Psoas muscle (tissue), 8 donors: ENCODE results near the gene KIAA1614. TPM values are rescaled to one million over a fixed set of nuclear protein-coding genes. Genes with fewer than 3 reads are reported as not detected.
A peak's percentile ranks its signal among the peaks of the same experiment; 100 is the strongest.

Experiments used
- ATAC-seq, 4 donors: fragments of 200-7000 bp; cut with Tn5 transposase; one replicate each; pipeline ENCODE4 v1.9.1; 2020; ENCODE audit warnings: moderate library complexity in 3 of 4, mild to moderate bottlenecking in 2 of 4
- DNase-seq, 2 donors: peaks; one replicate each; pipeline ENCODE4 v3.0.0-alpha.2; 2020
- H3K27ac ChIP-seq: fragments of 200-600 bp; one replicate; pipeline ENCODE4 v1.8.0; 2022
- H3K27me3 ChIP-seq, 3 donors: fragments of 200-600 bp in 1 of 3; one replicate each; pipeline versions ENCODE4 v1.6.1 to v1.8.0; 2013 to 2022; ENCODE audit warnings: low read length in 2 of 3, mild to moderate bottlenecking in 2 of 3, moderate library complexity in 1 of 3; ENCODE audit not compliant: insufficient read depth in 3 of 3
- H3K36me3 ChIP-seq, 2 donors: fragments of 200-600 bp in 1 of 2; one replicate each; pipeline versions ENCODE4 v1.6.1 to v1.8.0; 2013 to 2022; ENCODE audit warnings: low read depth in 1 of 2, mild to moderate bottlenecking in 1 of 2, moderate library complexity in 1 of 2; ENCODE audit not compliant: insufficient read depth in 1 of 2
- H3K4me1 ChIP-seq: fragments of 200-600 bp; one replicate; pipeline ENCODE4 v1.8.0; 2022
- H3K4me3 ChIP-seq: fragments of 200-600 bp; one replicate; pipeline ENCODE4 v1.8.0; 2022; ENCODE audit warnings: mild to moderate bottlenecking
- H3K9me3 ChIP-seq: fragments of 200-600 bp; one replicate; pipeline ENCODE4 v1.8.0; 2022
- WGBS, 3 donors: extraction: QIAGEN DNeasy Blood & Tissue Kit; methylation state at CpG; one replicate each; pipeline versions ENCODE4 v1.1.6 to v1.1.7; 2013; 5-methylcytosine and 5-hydroxymethylcytosine counted together
- intact Hi-C, 2 donors: fragments of 100-400 bp; cut with DNase I; formaldehyde crosslinking; loops; one replicate each; pipeline versions ENCODE4 v1.11.0 to v1.14.2; 2022
- polyA plus RNA-seq, 3 donors: library from polyadenylated mRNA; stranded (reverse); fragments of 200-250 nt; gene quantifications; one replicate each; pipeline ENCODE4 v1.2.3, GENCODE V29; 2013
- total RNA-seq, 4 donors: library from RNA; stranded (reverse); fragmentation: NEBNext Ultra II Directional in 2 of 4; extraction: Animal tissue kit (Norgen Biotek cat#: 25700) in 2 of 4; gene quantifications; one replicate each; pipeline versions ENCODE4 v1.2.1 to v1.2.4, GENCODE V29; 2021 to 2023
- TF ChIP-seq, protein P1 (sequence below): fragments of 200-600 bp; IDR thresholded peaks from one replicate; pipeline ENCODE4 v1.8.0; 2022; ENCODE audit warnings: antibody characterized with exemption
- donor health status: healthy with polysubstance abuse.
- donor health status: DM: no; HTN: no; CAD: no; lungs with moderate emphysema.
- donor health status: Bipolar disorder and iron deficiency.
- donor health status: healthy.
- donor health status: DM: yes; HTN: yes; CAD: no.
- donor health status: DM: no; HTN: no; CAD: no.
- donor health status: DM: no; HTN: no; CAD: no.
- donor health status: DM: yes; HTN: yes; CAD: no.

KIAA1614 gene
- total and polyA plus RNA-seq, 7 donors: 0.45 to 1.6 (median 0.88) TPM

DNA sequence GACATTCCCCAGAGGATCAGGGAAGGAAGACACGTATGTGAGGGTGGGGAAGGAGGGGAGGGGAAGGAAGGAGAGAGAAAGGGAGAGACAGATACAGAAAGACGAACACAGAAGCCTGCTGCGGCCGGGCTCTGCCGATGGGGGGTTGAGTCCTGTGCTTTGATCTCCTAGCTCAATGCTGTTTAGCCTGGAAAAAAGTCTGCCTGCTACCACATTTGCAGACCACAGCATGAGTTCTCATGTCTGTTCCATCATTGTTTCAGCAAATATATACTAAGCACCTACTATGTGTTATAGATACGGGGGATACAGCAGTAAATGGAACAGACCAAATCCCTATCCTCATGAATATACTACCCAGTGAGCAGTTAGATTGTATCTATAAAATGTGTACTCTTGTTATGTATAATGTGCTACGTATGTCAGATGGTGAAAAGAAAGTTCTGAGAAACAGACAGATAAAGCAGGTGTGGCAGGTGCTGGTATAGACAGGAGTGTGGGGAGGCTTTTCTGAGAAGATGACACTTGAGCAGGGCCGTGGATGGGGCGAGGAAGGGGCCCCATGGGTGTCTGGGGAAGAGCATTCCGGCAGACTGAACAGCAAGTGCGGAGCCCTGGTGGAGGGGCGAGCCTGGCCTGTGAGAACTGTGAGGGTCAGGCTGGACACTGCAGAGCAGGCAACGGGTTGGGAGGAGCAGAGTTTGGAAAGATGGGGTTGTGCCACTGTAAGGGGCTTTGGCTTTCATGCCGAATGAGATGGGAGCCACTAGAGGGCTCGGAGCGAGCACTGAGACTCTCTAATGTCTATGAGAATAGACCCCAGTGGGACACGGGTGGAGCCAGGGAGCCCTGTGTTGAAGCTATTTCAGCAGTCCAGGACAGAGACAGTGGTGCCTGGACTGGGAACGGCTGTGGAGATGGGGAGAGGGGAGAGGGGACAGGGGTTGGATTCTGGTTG is 34.1 kb downstream of the KIAA1614 start:
- intact Hi-C loops: no loop called here
- Histone ChIP-seq H3K9me3 (no peaks in the 10 kb centered on the region), H3K4me3 (no peak overlapping the region), H3K36me3 (peaks cover 0 to 21% of the 10 kb centered on the region in 2 donors), H3K27me3 (no peaks in the 10 kb centered on the region), H3K4me1 (peaks cover 7% of the 10 kb centered on the region), H3K27ac (no peak overlapping the region)
- 84 to 90% (median 88%) methylated on average over 18 of the region's 18 CpGs for WGBS, 3 donors
- no peak for ATAC-seq
- TF ChIP-seq, protein P1, sequence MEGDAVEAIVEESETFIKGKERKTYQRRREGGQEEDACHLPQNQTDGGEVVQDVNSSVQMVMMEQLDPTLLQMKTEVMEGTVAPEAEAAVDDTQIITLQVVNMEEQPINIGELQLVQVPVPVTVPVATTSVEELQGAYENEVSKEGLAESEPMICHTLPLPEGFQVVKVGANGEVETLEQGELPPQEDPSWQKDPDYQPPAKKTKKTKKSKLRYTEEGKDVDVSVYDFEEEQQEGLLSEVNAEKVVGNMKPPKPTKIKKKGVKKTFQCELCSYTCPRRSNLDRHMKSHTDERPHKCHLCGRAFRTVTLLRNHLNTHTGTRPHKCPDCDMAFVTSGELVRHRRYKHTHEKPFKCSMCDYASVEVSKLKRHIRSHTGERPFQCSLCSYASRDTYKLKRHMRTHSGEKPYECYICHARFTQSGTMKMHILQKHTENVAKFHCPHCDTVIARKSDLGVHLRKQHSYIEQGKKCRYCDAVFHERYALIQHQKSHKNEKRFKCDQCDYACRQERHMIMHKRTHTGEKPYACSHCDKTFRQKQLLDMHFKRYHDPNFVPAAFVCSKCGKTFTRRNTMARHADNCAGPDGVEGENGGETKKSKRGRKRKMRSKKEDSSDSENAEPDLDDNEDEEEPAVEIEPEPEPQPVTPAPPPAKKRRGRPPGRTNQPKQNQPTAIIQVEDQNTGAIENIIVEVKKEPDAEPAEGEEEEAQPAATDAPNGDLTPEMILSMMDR: no peak
- DNase-seq: peak in 1 of 2 donors; percentile 12

DNA sequence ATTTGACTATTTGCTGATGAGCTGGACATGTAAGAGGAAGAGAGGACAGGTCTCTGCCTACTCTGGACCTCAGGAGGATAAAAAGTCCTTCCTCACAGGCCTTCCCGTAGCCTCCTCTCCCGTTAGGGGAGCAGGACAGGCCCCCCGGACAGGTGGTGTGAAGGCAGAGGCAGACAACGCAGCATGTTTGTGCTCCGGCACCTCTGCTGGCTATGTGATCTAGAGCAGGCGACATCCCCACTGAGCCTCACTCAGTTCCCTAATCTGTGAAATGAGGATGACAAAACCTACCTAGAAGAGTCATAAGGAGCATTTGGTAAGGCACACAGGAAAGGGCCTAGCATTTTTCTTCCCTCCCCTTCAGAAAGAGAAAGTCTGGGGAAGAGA is 34.8 kb downstream of the KIAA1614 start:
- WGBS, 3 donors: 88 to 96% (median 96%) methylated on average over 6 of the region's 6 CpGs
- H3K36me3 ChIP-seq: peaks cover 0 to 21% of the 10 kb centered on the region in 2 donors

DNA sequence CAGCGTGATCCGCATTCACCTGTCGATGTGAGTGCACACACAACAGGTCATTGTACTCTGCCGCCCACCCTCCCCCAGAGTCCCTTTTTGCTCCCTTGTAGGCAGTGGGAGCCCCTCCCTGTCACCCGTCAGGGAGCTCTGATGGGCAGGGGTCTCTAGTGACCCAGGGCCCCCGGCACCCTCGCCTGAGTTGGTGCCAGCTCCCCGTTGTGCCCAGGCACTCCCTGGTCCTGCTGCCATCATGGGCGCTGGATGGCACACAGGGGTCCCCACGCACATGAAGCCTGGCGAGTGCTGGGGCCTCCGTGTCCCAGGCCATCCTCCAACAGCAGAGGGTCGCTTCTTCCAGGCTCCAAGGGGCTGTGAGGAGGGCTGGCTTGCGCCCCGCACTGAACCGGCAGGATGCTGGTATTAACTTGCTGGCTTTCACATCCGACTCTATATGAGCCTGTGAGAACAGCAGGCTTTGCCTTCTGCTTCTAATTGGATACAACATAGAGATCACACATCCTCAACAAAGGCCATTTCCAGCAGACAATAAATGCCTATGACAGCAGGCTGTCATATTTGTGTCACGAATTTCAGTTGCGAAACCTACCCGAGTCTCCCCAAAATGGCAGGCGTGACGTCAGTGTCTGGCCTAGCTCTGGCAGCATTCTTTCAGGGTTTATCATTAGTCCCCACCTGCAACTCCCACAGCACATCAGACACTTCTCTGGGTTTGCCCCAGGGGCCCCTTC is 35.4 kb downstream of the KIAA1614 start:
- 95 to 97% (median 96%) methylated on average over 22 of the region's 22 CpGs for WGBS, 3 donors
- Histone ChIP-seq H3K27ac (no peak overlapping the region), H3K4me1 (peaks cover 13% of the 10 kb centered on the region), H3K36me3 (peaks cover 0 to 21% of the 10 kb centered on the region in 2 donors), H3K27me3 (no peaks in the 10 kb centered on the region), H3K9me3 (no peaks in the 10 kb centered on the region), H3K4me3 (no peak overlapping the region)
- TF ChIP-seq, protein P1: no peak
- intact Hi-C loops: no loop called here
- ATAC-seq: no peak
- DNase-seq: peak in 1 of 2 donors; percentile 46

More for the DNA sequence above, 34.8 kb downstream of the KIAA1614 start:
- no peak overlapping the region for H3K4me3 ChIP-seq
- intact Hi-C loops: no loop called here
- H3K27ac ChIP-seq: no peak overlapping the region
- H3K27me3 ChIP-seq: no peaks in the 10 kb centered on the region
- TF ChIP-seq, protein P1: no peak
- DNase-seq (peak in 1 of 2 donors; percentile 6), ATAC-seq (no peak)
- H3K9me3 ChIP-seq: no peaks in the 10 kb centered on the region
- H3K4me1 ChIP-seq: peaks cover 9% of the 10 kb centered on the region

DNA sequence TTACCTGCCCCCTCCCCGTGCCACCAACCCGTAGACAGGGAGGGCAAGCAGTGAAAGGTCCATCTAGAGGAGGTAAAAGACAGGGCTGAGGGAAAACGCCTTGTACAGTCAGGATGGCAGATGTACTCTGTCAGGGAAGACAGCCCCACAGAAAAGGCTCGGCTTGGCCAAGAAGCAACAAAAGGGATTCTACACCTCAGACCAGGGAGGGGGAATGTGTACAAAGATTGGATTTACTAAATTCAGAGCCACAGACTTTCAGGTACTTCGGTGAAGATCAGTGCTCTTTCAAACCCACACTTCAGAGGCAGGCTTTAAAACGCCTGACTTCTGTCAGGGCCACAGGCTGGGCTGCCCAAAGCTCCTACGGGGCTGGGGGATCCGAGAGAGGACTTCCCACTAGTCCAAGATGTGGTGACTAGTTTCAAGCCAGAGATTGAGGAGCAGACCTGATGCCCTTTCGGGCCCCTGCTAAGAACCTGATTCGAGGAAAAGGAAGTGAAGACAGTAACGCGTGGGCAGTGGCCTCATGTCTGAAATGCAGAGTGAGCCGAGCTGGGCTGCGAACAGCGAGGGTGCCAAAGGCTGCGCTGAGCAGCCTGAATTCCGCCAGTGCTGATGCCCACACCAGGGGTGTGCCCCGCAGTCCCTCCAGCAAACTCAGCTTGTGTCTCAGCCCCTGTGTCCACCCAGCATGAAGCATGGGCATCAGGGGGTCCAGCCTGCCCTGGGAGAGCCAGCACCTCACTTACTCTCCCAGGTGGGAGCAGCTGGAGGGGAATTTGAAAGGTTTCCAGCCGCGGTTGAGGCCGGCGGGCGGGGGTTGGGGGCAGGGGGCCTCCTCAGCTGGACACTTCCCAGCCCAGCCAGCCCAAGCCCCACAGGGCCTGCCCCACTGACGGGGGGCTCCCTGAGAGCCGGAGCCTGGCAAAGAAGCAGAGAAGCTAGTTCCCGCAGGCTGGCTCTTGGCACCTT is 36.2 kb downstream of the KIAA1614 start:
- peaks cover 0 to 21% of the 10 kb centered on the region in 2 donors for H3K36me3 ChIP-seq
- WGBS, 3 donors: 81 to 86% (median 84%) methylated on average over 26 of the region's 26 CpGs
- TF ChIP-seq, protein P1: no peak
- no peak for ATAC-seq
- intact Hi-C loops: no loop called here
- no peak for DNase-seq
- H3K27ac ChIP-seq: no peak overlapping the region
- no peaks in the 10 kb centered on the region for H3K27me3 ChIP-seq
- no peak overlapping the region for H3K4me3 ChIP-seq
- H3K4me1 ChIP-seq: peaks cover 20% of the 10 kb centered on the region
- H3K9me3 ChIP-seq: no peaks in the 10 kb centered on the region
